K562 (cell line): Measurements from ENCODE around the gene PXMP2. TPM values are rescaled to one million over a fixed set of nuclear protein-coding genes. Genes with fewer than 3 reads are reported as not detected.

Experiments
- C11orf30 ChIP-seq: fragments of 450-650 bp; IDR thresholded peaks from 2 replicates; pipeline ENCODE4 v1.6.1; 2016; ENCODE audit warnings: low read depth, mild to moderate bottlenecking
- HDAC2 ChIP-seq: fragments of 450-650 bp; IDR thresholded peaks from 2 replicates; pipeline ENCODE4 v1.6.1; 2016; ENCODE audit warnings: mild to moderate bottlenecking
- HMGN3 ChIP-seq: IDR thresholded peaks from 2 replicates; pipeline ENCODE4 v1.6.1; 2011; ENCODE audit warnings: borderline replicate concordance, low read depth, mild to moderate bottlenecking, mixed read lengths, low read length; ENCODE audit not compliant: insufficient read length; ENCODE audit errors: extremely low read depth
- HNRNPLL ChIP-seq: fragments of 200-400 bp; formaldehyde crosslinking; IDR thresholded peaks from 2 replicates; pipeline ENCODE4 v1.6.1; 2017; ENCODE audit warnings: low read length, low read depth, mild to moderate bottlenecking; ENCODE audit not compliant: poor library complexity, severe bottlenecking
- KAT7 ChIP-seq: sonication (generic); formaldehyde crosslinking; IDR thresholded peaks from 2 replicates; pipeline ENCODE4 v1.8.0; 2022; ENCODE audit warnings: missing genetic modification reagents, mild to moderate bottlenecking, borderline replicate concordance
- RBM25 ChIP-seq: fragments of 200-400 bp; formaldehyde crosslinking; IDR thresholded peaks from 2 replicates; pipeline ENCODE4 v1.6.1; 2018; ENCODE audit warnings: low read length, low read depth, moderate library complexity; ENCODE audit not compliant: severe bottlenecking
- RFX5 ChIP-seq: IDR thresholded peaks from 2 replicates; pipeline ENCODE4 v1.6.1; 2011; ENCODE audit warnings: low read depth, mild to moderate bottlenecking, improper control_type of control experiment, low read length
- YY1 ChIP-seq, 3 experiments: IDR thresholded peaks; 2 replicates each; pipeline ENCODE4 v1.6.1; 2011; ENCODE audit warnings: low read length in 2 of 3, mild to moderate bottlenecking in 2 of 3, moderate library complexity in 2 of 3, borderline replicate concordance in 1 of 3, control low read depth in 1 of 3, low read depth in 1 of 3; ENCODE audit not compliant: insufficient read depth in 3 of 3, insufficient replicate concordance in 2 of 3, control insufficient read depth in 1 of 3, insufficient read length in 1 of 3; ENCODE audit errors: extremely low read depth in 1 of 3
- ZNF224 ChIP-seq: sonication (generic); formaldehyde crosslinking; IDR thresholded peaks from 2 replicates; pipeline ENCODE4 v1.8.0; 2022; ENCODE audit warnings: mild to moderate bottlenecking, missing genetic modification reagents
- polyA plus RNA-seq, 8 experiments: library from polyadenylated mRNA; depleted of rRNA in 4 of 8; stranded (reverse) in 5 of 8; unstranded in 3 of 8; fragments of >200 nt; fragmentation: Nextera tagmentation in 2 of 8; fragmentation: Illumina TruSeq in 1 of 8; extraction: Ambion mirVana in 2 of 8; extraction: Trizol in 1 of 8; gene quantifications; 2 replicates each; pipeline versions ENCODE4 v1.2.1 to v1.2.3, GENCODE V29; 2011 to 2014; ENCODE audit warnings: inconsistent platforms in 1 of 8, missing spikeins in 1 of 8
- total RNA-seq, 7 experiments: library from RNA; depleted of rRNA in 6 of 7; stranded (reverse); fragments of >200 nt in 6 of 7; fragmentation: Illumina TruSeq in 2 of 7; extraction: Trizol in 2 of 7; gene quantifications; 2 replicates each; pipeline versions ENCODE4 v1.2.1 to v1.2.3, GENCODE V29; 2011 to 2021; ENCODE audit warnings: low replicate concordance in 1 of 7
- TF ChIP-seq, protein P1 (sequence below), 2 experiments: fragments of 450-650 bp; IDR thresholded peaks; 2 replicates each; pipeline ENCODE4 v1.6.1; 2016; ENCODE audit warnings: mild to moderate bottlenecking in 2 of 2, borderline replicate concordance in 1 of 2, low read depth in 1 of 2, moderate library complexity in 1 of 2
- TF ChIP-seq, protein P2 (sequence below): sonication (generic); formaldehyde crosslinking; IDR thresholded peaks from 2 replicates; pipeline ENCODE4 v1.8.1; 2023; ENCODE audit warnings: mild to moderate bottlenecking, missing genetic modification reagents

Gene PXMP2
- total and polyA plus RNA-seq, 9 of the 15 experiments (the other 6 are each of a cell fraction or from before 2014, with no cell fraction given): 3.0 to 66.1 (median 44.7) TPM

DNA sequence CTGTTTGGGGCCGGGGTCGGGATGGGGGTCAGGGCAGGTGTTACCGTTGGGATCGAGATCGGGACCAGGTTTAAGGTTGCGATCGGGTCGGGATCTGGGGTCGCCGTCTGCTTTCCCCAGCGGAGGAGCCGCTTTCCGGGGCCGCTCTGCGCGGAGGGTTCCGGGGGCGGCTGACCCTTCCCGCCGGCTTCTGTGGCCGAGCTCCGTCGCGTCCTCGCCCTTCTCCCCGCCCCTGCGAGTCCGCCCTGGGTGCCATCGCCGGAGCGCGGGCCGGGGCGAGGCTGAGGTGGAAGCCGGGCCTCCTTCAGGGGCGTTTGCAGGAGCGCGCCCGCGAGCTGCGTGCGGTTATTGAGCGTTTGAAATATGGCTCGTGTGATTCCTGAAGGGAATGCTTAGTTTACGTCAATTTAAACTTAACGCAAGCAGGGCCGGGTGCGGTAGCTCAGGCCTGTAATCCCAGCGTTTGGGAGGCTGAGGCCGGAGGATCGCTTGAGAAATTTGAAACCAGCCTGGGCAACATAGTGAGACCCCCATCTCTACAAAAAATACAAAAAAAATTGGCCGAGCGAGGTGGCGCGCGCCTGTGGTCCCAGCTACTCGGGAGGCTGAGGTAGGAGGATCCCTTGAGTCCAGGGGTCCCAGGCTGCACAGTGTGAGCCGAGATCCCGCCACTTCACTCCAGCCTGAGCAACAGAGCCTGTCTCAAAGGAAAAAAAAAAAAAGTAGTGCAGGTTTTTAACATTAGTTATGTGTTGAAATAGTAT lies 23.9 kb downstream of the PXMP2 start (continued):
- TF ChIP-seq, protein P1, sequence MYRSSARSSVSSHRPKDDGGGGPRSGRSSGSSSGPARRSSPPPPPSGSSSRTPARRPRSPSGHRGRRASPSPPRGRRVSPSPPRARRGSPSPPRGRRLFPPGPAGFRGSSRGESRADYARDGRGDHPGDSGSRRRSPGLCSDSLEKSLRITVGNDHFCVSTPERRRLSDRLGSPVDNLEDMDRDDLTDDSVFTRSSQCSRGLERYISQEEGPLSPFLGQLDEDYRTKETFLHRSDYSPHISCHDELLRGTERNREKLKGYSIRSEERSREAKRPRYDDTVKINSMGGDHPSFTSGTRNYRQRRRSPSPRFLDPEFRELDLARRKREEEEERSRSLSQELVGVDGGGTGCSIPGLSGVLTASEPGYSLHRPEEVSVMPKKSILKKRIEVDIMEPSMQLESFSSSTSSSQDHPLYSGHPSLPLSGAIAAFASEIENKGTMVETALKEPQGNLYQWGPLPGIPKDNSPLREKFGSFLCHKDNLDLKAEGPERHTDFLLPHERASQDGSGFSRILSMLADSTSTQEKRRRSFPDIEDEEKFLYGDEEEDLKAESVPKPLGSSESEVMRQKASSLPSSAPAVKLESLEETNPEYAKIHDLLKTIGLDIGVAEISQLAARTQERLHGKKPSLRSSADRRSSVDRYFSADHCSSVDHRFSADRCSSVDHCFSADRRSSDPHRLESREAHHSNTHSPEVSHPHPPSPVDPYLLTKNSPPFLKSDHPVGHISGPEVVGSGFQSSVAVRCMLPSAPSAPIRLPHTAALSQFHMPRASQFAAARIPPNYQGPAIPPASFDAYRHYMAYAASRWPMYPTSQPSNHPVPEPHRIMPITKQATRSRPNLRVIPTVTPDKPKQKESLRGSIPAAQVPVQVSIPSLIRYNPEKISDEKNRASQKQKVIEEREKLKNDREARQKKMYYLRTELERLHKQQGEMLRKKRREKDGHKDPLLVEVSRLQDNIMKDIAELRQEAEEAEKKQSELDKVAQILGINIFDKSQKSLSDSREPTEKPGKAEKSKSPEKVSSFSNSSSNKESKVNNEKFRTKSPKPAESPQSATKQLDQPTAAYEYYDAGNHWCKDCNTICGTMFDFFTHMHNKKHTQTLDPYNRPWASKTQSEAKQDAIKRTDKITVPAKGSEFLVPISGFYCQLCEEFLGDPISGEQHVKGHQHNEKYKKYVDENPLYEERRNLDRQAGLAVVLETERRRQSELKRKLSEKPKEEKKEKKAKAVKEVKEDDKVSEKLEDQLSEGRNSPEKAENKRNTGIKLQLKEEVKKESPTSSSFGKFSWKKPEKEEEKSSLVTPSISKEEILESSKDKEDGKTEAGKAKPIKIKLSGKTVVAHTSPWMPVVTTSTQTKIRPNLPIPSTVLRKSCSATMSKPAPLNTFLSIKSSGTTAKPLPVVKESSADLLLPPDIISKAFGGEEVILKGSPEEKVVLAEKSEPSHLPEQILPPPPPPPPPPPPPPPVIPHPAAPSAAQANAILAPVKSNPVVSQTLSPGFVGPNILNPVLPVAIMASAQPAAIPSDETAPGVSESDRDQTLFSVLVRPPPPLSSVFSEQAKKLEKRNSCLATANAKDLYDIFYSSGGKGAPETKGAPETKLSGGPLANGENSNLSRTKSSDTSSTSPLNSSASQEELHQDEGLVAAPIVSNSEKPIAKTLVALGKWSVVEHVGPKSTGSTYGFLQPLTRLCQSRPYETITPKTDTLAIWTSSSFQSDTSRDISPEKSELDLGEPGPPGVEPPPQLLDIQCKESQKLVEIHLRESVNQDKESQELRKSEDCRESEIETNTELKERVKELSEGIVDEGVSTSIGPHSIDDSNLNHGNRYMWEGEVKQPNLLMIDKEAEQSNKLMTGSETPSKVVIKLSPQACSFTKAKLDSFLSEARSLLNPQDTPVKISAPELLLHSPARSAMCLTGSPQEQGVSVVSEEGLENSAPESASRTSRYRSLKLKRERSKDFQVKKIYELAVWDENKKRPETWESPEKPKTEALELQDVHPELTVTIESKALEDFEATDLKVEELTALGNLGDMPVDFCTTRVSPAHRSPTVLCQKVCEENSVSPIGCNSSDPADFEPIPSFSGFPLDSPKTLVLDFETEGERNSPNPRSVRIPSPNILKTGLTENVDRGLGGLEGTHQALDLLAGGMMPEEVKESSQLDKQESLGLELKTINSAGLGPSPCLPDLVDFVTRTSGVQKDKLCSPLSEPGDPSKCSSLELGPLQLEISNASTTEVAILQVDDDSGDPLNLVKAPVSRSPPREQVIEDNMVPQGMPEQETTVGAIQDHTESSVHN (IDR thresholded peaks at IDR 0.05; ENCODE audit: borderline replicate concordance in 1 of 2, low read depth in 1 of 2): no peak
- TF ChIP-seq RFX5 (no peak), KAT7 (CRISPR knock-in tag) (peak; percentile 82; the same call in 1 of the 2 replicates), HMGN3 (peak; percentile 14), HDAC2 (0 out of 2 replicates have a peak, but pooled peaks have one; percentile 26), RBM25 (peak; percentile 32), C11orf30 (no peak), YY1 (IDR thresholded peaks at IDR 0.05; ENCODE audit: borderline replicate concordance in 1 of 3, control insufficient read depth in 1 of 3, extremely low read depth in 1 of 3, insufficient read depth in 3 of 3, insufficient read length in 1 of 3, insufficient replicate concordance in 2 of 3, low read depth in 1 of 3, low read length in 2 of 3) (peak in 1 of 3 experiments; percentile 23), HNRNPLL (peak; percentile 59), ZNF224 (CRISPR knock-in tag) (no peak)
- TF ChIP-seq, protein P2, sequence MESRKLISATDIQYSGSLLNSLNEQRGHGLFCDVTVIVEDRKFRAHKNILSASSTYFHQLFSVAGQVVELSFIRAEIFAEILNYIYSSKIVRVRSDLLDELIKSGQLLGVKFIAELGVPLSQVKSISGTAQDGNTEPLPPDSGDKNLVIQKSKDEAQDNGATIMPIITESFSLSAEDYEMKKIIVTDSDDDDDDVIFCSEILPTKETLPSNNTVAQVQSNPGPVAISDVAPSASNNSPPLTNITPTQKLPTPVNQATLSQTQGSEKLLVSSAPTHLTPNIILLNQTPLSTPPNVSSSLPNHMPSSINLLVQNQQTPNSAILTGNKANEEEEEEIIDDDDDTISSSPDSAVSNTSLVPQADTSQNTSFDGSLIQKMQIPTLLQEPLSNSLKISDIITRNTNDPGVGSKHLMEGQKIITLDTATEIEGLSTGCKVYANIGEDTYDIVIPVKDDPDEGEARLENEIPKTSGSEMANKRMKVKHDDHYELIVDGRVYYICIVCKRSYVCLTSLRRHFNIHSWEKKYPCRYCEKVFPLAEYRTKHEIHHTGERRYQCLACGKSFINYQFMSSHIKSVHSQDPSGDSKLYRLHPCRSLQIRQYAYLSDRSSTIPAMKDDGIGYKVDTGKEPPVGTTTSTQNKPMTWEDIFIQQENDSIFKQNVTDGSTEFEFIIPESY (CRISPR knock-in tag): 0 out of 2 replicates have a peak, but pooled peaks have one; percentile 16
